ENCODE measurements around the gene DLX3. TPM values are rescaled to one million over a fixed set of nuclear protein-coding genes. Genes with fewer than 3 reads are reported as not detected.

DLX3 gene
- total RNA-seq, 1 experiment from 2014 or later, result 0.29 TPM

DNA sequence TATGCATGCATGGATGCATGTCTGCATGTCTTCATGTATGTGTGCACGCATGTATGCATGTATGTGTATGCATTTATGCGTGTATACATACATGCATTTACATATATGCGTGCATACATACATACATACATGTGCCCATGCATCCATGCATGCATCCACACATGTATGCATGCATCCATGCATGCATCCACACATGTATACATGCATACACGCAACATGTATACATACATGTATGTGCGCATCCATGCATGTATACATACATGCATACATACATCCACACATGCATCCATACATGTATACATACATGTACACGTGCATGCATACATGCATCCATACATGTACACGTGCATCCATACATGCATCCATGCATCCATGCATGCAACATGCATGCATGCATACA lies 29.8 kb upstream of the DLX3 start:
- DNase-seq (ENCODE audit: low read depth), result no peak

- DNase-seq (ENCODE audit: low read depth), result no peak
Measured at GRCh38 chr17:50023520-50023919, 28.5 kb upstream of the DLX3 start.

- no peak for DNase-seq (ENCODE audit: low read depth)
Measured at GRCh38 chr17:50022463-50023130, 27.6 kb upstream of the DLX3 start.

DNA sequence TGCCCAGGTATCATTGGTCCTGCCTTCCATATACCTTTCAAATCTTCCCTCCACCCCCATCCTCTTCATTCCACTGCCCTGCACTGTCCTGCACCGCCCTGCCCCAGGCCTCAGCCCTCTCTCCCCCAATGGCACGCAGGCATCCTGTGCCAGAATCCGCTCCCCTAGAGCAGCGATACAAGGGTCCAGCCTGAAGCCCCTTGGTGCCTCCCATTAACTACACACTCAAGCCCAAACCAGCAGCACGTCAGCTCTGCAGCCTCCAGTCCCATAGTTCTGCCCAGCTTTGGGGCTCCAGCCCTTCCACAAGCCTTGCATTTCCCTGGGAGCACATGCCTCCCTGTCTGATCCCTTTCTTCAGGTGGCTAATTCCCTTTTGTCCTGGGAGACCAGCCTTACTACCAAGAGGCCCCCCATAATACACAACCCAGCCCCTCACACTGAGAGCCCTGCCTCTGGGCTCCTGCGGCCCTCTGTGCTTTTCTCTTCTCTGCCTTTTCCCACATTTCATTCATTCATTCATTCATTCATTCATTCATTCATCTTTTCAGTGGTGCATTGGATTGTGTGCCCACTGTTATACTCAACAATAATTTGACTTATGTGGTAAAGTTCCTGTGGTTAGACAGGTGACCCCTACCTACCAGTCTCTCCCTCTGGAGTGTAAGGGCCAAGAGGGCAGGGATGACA lies 26.8 kb upstream of the DLX3 start:
- no peak for DNase-seq (ENCODE audit: low read depth)

- no peak for DNase-seq (ENCODE audit: low read depth)
Measured at GRCh38 chr17:50020841-50021599, 26.0 kb upstream of the DLX3 start.

DNA sequence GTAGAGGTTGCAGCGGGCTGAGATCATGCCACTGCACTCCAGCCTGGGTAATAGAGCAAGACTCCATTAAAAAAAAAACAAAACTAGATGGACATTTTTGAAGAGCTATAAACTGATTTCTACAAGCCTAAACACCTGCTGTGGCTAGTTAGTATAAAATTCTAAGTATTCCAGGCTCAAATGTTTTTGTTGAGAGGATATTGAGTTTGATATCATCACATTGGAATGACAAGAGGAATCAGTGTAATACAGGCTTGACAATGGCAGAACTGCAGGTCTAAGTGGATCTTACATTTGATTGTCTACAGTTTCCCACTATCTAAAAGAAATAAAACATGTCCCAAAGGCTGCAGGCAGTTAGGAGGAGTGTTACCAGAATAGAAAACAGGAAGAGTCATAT lies 23.9 kb upstream of the DLX3 start:
- DNase-seq (ENCODE audit: low read depth), result peak; percentile 50

GRCh38 chr17:50015146-50015545 lies 20.1 kb upstream of the DLX3 start:
- DNase-seq (ENCODE audit: low read depth), result no peak

GRCh38 chr17:50014471-50015088 lies 19.6 kb upstream of the DLX3 start:
- no peak for DNase-seq (ENCODE audit: low read depth)

- no peak for DNase-seq (ENCODE audit: low read depth)
Measured at GRCh38 chr17:50013079-50013478, 18.1 kb upstream of the DLX3 start.

DNA sequence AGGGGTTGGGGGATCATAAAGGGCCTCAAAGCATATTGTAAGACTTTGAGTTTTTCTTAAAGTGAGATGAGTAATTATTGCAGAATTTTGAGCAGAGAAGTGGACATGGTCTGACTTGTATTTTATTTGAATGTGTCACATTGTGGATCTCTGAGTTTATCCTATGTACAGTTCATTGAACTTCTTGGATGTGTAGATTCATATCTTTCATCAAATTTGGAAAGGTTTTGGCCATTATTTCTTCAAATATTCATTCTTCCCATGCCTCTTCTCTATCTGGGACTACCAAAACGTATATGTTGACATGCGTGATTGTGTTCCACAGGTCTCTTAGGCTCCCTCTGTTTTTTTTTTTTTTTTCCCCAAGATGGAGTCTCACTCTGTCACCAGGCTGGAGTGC lies 14.3 kb upstream of the DLX3 start:
- no peak for DNase-seq (ENCODE audit: low read depth)

- DNase-seq (ENCODE audit: low read depth), result no peak
Measured at GRCh38 chr17:50003911-50004310, 8.9 kb upstream of the DLX3 start.

DNA sequence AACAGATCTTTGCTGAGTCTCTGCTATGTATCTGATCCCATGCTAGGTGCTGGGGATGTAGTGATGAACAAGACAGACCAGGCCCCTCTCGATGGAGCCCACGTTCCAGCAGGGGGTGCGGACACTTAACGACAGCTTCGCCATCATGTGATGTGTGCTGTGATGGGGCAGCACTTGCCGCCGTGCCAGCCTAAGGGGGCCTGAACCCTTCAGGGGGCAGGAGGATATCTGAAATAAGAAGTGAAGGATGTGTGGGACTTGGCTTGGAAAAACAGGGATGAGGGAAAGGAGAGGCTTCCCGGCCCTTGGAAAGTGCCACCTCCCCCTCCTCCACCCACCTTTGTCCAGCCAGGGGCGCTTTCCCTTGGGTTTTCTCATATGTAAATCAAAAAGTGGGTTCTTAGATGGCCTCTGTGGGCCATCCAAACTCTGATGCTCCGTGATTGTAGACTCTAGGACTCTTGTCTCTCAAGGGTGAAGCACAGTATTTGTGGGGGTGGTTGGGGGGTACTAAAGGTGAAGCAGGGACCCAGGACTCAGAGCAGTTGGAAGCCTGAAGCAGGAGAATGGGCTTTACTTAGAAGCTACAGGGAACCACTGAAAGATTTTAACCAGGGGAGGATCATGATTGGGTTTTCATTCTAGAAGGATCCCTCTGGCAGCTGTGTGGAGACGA lies 4.0 kb upstream of the DLX3 start:
- no peak for DNase-seq (ENCODE audit: low read depth)

DNA sequence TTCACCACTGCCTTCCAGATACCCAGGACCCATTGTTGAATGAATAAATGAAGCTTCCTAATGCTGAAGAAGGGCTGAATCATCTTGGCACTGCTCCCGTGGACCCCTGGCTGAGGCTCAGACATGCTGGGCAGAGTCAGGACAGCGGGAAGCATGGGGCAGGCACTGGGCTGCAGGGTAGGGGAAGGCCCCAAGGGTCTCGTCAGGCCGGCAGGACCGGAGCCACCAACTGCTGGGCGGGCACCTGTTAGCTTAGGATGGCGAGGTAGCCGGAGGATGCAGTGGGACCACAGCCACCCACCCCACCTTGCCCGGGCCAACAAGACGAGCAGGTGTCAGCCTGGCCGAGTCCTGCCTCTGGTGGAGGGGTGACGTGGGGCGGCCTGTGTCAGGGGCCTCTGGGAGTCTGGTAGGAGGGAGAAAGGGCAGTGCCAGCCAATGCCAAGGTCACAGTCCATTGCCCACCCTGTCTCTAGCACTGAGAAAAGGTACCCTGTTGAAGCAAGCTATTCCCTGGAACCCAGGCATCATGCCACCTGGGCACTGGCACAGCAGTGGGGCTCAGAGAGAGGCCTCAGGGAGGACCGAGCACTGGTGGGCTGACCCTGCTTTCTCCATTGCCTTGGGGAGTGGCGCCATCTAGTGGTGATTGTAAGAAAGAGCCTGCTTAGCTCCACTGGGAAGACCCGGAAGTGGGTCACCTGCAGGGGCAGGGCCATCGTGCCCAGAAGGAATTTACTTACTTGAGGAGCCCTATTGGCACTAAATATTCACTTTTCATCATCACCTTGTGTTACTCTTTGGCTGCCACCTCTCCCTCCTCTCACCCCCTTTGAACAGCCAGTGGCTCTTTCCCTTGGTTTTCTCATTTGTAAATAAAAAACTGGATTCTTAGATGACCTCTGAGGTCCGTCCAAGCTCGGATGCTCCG lies 3.0 kb upstream of the DLX3 start:
- peak; percentile 77 for DNase-seq (ENCODE audit: low read depth)

DNA sequence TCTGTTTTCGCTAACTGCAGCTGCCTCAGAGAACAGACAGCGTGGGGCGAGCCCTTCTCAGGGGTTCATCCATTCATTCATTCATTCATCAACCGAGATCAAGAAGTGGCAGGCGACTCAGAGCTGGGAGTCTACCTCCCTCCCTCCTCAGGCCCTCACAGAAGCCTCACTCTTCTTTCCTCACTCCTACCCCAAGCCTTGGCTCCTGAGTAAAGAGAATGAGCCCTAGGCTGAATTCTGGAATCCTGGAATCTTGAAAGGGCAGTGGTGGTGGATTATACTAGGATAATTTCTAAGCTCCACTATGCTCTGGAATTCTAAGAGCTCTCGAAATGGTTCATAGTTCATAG lies 2.3 kb upstream of the DLX3 start:
- DNase-seq (ENCODE audit: low read depth), result no peak

DNA sequence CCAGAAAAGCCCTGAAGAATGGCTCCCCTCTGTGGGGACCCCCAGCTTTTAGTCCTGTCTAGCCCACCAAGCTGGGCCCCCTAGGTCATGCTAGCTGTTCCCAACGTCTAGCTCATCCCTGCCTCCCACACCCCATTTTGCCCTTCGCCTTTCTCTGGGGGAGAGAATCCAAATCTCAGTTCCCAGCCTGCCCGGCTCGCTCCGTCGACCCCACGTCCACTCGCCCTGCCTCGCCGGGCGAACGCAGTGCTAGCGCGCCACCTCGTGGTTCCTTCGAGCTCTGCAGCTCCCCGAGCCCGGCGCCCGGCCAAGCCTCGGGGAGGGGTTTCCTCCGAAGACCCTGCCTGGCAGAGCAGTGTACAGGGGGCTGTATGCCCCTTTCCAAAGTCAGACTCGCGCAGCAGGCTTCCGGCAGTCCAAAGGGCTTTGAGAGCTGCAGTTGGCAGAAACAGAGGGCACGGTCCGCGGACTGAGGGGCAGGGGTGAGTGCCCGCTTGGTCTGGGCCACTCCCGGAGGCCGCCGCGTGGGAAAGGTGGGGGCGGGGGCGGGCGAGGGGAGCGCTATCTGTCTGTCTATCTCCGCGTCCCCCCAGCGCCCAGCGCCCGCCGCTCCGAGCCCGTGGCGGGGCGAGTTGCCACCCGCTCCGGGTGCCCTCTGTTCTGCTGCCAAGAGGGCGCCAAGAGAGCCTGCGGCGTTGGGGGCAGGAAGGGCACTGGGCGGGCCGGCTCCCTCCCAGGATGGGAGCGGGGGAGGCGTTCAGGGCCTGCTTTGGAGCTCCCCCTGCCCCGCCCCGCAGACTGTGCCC lies 1.7 kb upstream of the DLX3 start:
- DNase-seq (ENCODE audit: low read depth), result peak; percentile 21

DNA sequence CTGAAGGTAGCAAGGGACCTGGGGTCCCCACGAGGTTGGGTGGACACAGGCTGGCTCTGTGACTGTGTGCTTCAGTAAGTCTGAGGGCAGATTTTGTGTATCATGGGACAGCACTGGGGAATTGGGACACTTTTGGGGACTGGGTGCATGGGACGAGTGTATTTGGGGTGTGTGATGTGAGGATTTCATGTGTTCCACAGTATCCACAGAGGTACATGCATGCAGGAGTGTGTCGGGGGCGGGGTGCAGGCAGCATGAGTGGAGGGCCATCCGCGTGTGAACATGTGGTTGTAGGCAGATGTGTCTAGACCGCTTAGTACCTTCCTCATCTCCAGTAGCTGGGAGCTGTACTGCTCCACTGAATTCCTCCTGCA lies 1.1 kb upstream of the DLX3 start:
- no peak for DNase-seq (ENCODE audit: low read depth)

GRCh38 chr17:49994085-49995054 lies 654 bp downstream of the DLX3 start:
- no peak for DNase-seq (ENCODE audit: low read depth)

- no peak for DNase-seq (ENCODE audit: low read depth)
Measured at GRCh38 chr17:49993423-49994060, 1.5 kb downstream of the DLX3 start.

All from LHCN-M2 (cell line).